ENCODE data around the gene SLC39A11. TPM values are rescaled to one million over a fixed set of nuclear protein-coding genes. Genes with fewer than 3 reads are reported as not detected.

SLC39A11 gene
- polyA plus RNA-seq, 1 of the 3 experiments (the other 2 are of a cell fraction) = 23.5 TPM

GRCh38 chr17:73028299-73028755 is 64.2 kb downstream of the SLC39A11 start:
- peak overlapping the region; percentile 13; the same call in 1 of the 2 replicates for H3K4me2 ChIP-seq
- CTCF ChIA-PET = interaction anchor here (1.3 kb wide), 1 partner anchor 9 kb away, joined by 3 read pairs; no protein-coding TSS in a partner anchor
- no peak overlapping the region for H3K4me3 ChIP-seq (ENCODE audit: low read depth in 2 of 2, low read length in 1 of 2)
- H3K36me3 ChIP-seq (replicated peaks in 1 of 2; ENCODE audit: control insufficient read depth in 1 of 2, insufficient read depth in 2 of 2, low read length in 1 of 2) = no peaks in the 10 kb centered on the region
- WGBS (ENCODE audit: low lambda C conversion rate) = 83% methylated on average over 5 of the region's 5 CpGs
- no peaks in the 10 kb centered on the region for H3K9me2 ChIP-seq
- H3K9ac ChIP-seq = no peak overlapping the region
- no peaks in the 10 kb centered on the region for H3K79me2 ChIP-seq (ENCODE audit: insufficient read depth)
- H3K9me3 ChIP-seq = no peaks in the 10 kb centered on the region
- DNase-seq = no peak
- peak overlapping the region in 1 of 2 experiments; percentile 51; a peak in 1 of 4 replicates for H3K27ac ChIP-seq (ENCODE audit: low read depth in 2 of 2, low read length in 1 of 2)
- H2AFZ ChIP-seq (ENCODE audit: low read depth) = no peak overlapping the region
- no peaks in the 10 kb centered on the region for H4K20me1 ChIP-seq (ENCODE audit: insufficient read depth)
- POLR2A ChIA-PET = no interaction called here
- H3K4me1 ChIP-seq (ENCODE audit: control insufficient read depth in 1 of 2, insufficient read depth in 2 of 2, low read depth in 1 of 2, low read length in 1 of 2) = peaks cover 5 to 15% of the 10 kb centered on the region in 2 experiments; a peak in 1 of 4 replicates
- peaks cover 7% of the 10 kb centered on the region for H3F3A ChIP-seq (replicated peaks; ENCODE audit: insufficient read depth)
- no peaks in the 10 kb centered on the region for H3K27me3 ChIP-seq (ENCODE audit: insufficient read depth)
- TF ChIP-seq TCF12 (IDR thresholded peaks at IDR 0.05) = peak; percentile 95
- TF ChIP-seq NFIC (IDR thresholded peaks at IDR 0.05; ENCODE audit: borderline replicate concordance) = peak; percentile 33; the same call in 1 of the 2 replicates
- TF ChIP-seq GATA2 (CRISPR knock-in tag; IDR thresholded peaks at IDR 0.05) = no peak
- TF ChIP-seq POLR2AphosphoS5 (IDR thresholded peaks at IDR 0.05; ENCODE audit: low read depth, low read length) = peak; percentile 59; the same call in 1 of the 2 replicates
- TF ChIP-seq, protein P1, sequence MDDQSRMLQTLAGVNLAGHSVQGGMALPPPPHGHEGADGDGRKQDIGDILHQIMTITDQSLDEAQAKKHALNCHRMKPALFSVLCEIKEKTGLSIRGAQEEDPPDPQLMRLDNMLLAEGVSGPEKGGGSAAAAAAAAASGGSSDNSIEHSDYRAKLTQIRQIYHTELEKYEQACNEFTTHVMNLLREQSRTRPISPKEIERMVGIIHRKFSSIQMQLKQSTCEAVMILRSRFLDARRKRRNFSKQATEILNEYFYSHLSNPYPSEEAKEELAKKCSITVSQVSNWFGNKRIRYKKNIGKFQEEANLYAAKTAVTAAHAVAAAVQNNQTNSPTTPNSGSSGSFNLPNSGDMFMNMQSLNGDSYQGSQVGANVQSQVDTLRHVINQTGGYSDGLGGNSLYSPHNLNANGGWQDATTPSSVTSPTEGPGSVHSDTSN (IDR thresholded peaks at IDR 0.05) = peak; percentile 78
- TF ChIP-seq RCOR1 (IDR thresholded peaks at IDR 0.05; ENCODE audit: low read length) = 0 out of 2 replicates have a peak, but pooled peaks have one; percentile 9
- no peak for TF ChIP-seq TEAD4 (IDR thresholded peaks at IDR 0.05; ENCODE audit: borderline replicate concordance, insufficient read depth)
- peak; percentile 33; the same call in 1 of the 2 replicates for TF ChIP-seq JUND (IDR thresholded peaks at IDR 0.05)

GRCh38 chr17:73027130-73027741 is 65.3 kb downstream of the SLC39A11 start:
- Histone ChIP-seq H3F3A (replicated peaks; ENCODE audit: insufficient read depth) (peaks cover 7% of the 10 kb centered on the region), H2AFZ (ENCODE audit: low read depth) (no peak overlapping the region), H3K9me2 (no peaks in the 10 kb centered on the region), H3K9me3 (no peaks in the 10 kb centered on the region), H3K27ac (ENCODE audit: low read depth in 2 of 2, low read length in 1 of 2) (peak overlapping the region in 1 of 2 experiments; percentile 51; a peak in 2 of 4 replicates), H4K20me1 (ENCODE audit: insufficient read depth) (no peaks in the 10 kb centered on the region), H3K4me1 (ENCODE audit: control insufficient read depth in 1 of 2, insufficient read depth in 2 of 2, low read depth in 1 of 2, low read length in 1 of 2) (peaks cover 5 to 18% of the 10 kb centered on the region in 2 experiments; a peak in 1 of 4 replicates), H3K79me2 (ENCODE audit: insufficient read depth) (no peaks in the 10 kb centered on the region), H3K27me3 (ENCODE audit: insufficient read depth) (no peaks in the 10 kb centered on the region), H3K4me3 (ENCODE audit: low read depth in 2 of 2, low read length in 1 of 2) (no peak overlapping the region), H3K9ac (no peak overlapping the region), H3K4me2 (peak overlapping the region; percentile 13), H3K36me3 (replicated peaks in 1 of 2; ENCODE audit: control insufficient read depth in 1 of 2, insufficient read depth in 2 of 2, low read length in 1 of 2) (no peaks in the 10 kb centered on the region)
- WGBS (ENCODE audit: low lambda C conversion rate) = 79% methylated on average over 7 of the region's 7 CpGs
- ChIA-PET CTCF (interaction anchor here (1.2 kb wide), 1 partner anchor 9 kb away, joined by 3 read pairs; no protein-coding TSS in a partner anchor), POLR2A (no interaction called here)
- DNase-seq = no peak
- TF ChIP-seq MEF2A (IDR thresholded peaks at IDR 0.05; ENCODE audit: borderline replicate concordance, low read depth) (no peak), SMC3 (IDR thresholded peaks at IDR 0.05; ENCODE audit: low read depth, low read length) (no peak), RFX5 (IDR thresholded peaks at IDR 0.05; ENCODE audit: low read length) (no peak), REST (IDR thresholded peaks at IDR 0.05; ENCODE audit: low read depth, low read length) (no peak; the same call in 1 of the 2 replicates), RXRA (IDR thresholded peaks at IDR 0.05; ENCODE audit: borderline replicate concordance, low read depth) (no peak), FOXM1 (IDR thresholded peaks at IDR 0.05; ENCODE audit: low read depth) (0 out of 2 replicates have a peak, but pooled peaks have one; percentile 52), MXI1 (IDR thresholded peaks at IDR 0.05; ENCODE audit: low read depth, low read length) (no peak), ELF1 (IDR thresholded peaks at IDR 0.05) (no peak), FOXJ3 (CRISPR knock-in tag; IDR thresholded peaks at IDR 0.05) (no peak)
- TF ChIP-seq, protein P2, sequence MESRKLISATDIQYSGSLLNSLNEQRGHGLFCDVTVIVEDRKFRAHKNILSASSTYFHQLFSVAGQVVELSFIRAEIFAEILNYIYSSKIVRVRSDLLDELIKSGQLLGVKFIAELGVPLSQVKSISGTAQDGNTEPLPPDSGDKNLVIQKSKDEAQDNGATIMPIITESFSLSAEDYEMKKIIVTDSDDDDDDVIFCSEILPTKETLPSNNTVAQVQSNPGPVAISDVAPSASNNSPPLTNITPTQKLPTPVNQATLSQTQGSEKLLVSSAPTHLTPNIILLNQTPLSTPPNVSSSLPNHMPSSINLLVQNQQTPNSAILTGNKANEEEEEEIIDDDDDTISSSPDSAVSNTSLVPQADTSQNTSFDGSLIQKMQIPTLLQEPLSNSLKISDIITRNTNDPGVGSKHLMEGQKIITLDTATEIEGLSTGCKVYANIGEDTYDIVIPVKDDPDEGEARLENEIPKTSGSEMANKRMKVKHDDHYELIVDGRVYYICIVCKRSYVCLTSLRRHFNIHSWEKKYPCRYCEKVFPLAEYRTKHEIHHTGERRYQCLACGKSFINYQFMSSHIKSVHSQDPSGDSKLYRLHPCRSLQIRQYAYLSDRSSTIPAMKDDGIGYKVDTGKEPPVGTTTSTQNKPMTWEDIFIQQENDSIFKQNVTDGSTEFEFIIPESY (IDR thresholded peaks at IDR 0.05; ENCODE audit: borderline replicate concordance, low read depth) = no peak
- TF ChIP-seq, protein P3, sequence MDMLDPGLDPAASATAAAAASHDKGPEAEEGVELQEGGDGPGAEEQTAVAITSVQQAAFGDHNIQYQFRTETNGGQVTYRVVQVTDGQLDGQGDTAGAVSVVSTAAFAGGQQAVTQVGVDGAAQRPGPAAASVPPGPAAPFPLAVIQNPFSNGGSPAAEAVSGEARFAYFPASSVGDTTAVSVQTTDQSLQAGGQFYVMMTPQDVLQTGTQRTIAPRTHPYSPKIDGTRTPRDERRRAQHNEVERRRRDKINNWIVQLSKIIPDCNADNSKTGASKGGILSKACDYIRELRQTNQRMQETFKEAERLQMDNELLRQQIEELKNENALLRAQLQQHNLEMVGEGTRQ (IDR thresholded peaks at IDR 0.05; ENCODE audit: borderline replicate concordance, low read depth, low read length) = no peak
